Lower leg skin (tissue), 4 donors: ENCODE measurements around the gene TTN. TPM values are rescaled to one million over a fixed set of nuclear protein-coding genes. Genes with fewer than 3 reads are reported as not detected.

ENCODE experiments used
- DNase-seq, 2 donors: peaks; one replicate each; pipeline ENCODE4 v3.0.0-alpha.2; 2019; ENCODE audit warnings: low spot score in 2 of 2
- H3K4me3 ChIP-seq: fragments of 200-600 bp; sonication (generic); 2 replicates; pipeline ENCODE4 v1.5.1; 2017; ENCODE audit warnings: mild to moderate bottlenecking, low read depth; ENCODE audit not compliant: poor library complexity, severe bottlenecking
- CTCF ChIP-seq, 3 donors: fragments of 450-650 bp; IDR thresholded peaks; one replicate each; pipeline ENCODE4 v1.5.1; 2016; ENCODE audit warnings: antibody characterized with exemption in 3 of 3, mild to moderate bottlenecking in 3 of 3, moderate library complexity in 2 of 3
- POLR2A ChIP-seq, 2 donors: fragments of 450-650 bp; IDR thresholded peaks; one replicate each; pipeline ENCODE4 v1.6.1; 2016 to 2017; ENCODE audit warnings: antibody characterized with exemption in 2 of 2, mild to moderate bottlenecking in 1 of 2, moderate library complexity in 1 of 2
- WGBS, 2 donors: methylation state at CpG; one replicate each; pipeline ENCODE4 v1.1.5; 2018; 5-methylcytosine and 5-hydroxymethylcytosine counted together
- intact Hi-C: fragments of 100-400 bp; cut with DNase I; formaldehyde crosslinking; loops from one replicate; pipeline ENCODE4 v1.15.0; 2023; ENCODE audit warnings: low total_unique reads
- total RNA-seq, 4 donors: library from RNA; depleted of rRNA; stranded (reverse); fragments of >200 nt; gene quantifications; one replicate each; pipeline ENCODE4 v1.1.0, GENCODE V29; 2016

TTN gene
- total RNA-seq, 4 donors from 2014 or later: 0.25 to 2.4 (median 0.74) TPM

DNA sequence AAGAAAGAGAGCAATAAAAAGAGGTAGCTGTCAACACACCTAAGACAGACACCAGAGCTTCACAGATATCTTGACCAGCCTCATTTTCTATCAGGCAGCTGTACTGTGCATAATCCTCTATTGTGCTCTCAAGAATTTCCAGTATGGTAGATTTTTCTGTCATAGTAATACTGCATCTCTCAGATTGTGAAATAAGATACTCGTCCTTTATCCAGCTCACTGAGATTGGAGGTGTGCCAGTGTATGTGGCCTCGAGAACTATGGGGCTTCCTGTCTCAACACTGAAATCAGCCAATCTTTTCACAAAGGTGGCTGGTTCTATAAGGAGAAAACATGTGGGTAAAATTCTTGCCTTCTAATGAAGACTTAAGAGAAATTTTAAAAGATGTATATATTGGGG lies 88.9 kb downstream of the TTN start:
- TF ChIP-seq CTCF (IDR thresholded peaks at IDR 0.05) (no peak), POLR2A (IDR thresholded peaks at IDR 0.05) (no peak)
- DNase-seq: no peak
- 14 to 43% methylated on average over 2 of the region's 2 CpGs for WGBS, 2 donors
- intact Hi-C loops: no loop called here
- H3K4me3 ChIP-seq: no peak overlapping the region

DNA sequence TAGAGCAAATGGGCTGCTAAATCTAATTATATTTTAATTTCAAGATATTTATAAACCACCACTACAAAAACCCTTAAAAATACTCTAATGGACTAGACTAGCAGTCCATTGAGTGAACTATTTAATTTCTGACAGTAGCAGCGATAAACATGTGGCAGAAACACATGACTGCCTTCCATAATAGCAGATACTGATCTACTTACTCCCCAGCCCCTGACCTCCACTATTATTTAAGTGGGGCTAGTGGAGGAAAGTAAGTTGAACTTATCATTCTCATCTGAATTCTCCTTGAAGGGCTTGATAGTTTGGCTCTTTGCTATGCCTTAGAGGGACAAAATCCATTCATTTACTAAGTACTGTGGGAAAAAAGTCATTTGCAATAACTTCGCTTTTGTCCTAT lies 90.8 kb downstream of the TTN start:
- WGBS, 2 donors: 92 to 94% methylated on average over 2 of the region's 2 CpGs
- H3K4me3 ChIP-seq: no peak overlapping the region
- no peak for TF ChIP-seq POLR2A (IDR thresholded peaks at IDR 0.05)
- no peak for TF ChIP-seq CTCF (IDR thresholded peaks at IDR 0.05)
- no peak for DNase-seq
- intact Hi-C loops: no loop called here

DNA sequence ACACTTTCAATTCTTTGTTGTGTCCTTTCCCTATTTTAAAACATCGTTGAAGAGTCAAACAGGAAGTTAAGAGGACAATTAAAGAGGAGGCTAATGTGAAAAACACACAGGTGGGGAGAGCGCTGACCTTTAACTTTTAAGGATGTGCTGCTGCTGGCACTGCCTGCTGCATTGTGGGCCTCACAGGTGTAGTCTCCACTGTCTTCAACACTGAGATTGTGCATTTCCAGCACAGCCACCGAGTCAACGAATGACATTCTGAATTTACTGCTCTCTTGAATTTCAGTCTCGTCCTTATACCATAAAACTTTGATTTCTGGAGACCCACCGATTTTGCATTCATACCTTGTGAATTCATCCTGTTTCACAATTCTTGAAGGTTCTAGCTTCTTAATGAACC lies 91.9 kb downstream of the TTN start:
- WGBS, 2 donors: 88 to 90% methylated on average over 6 of the region's 6 CpGs
- TF ChIP-seq POLR2A (IDR thresholded peaks at IDR 0.05) (no peak), CTCF (IDR thresholded peaks at IDR 0.05) (no peak)
- intact Hi-C loops: no loop called here
- H3K4me3 ChIP-seq: no peak overlapping the region
- DNase-seq: no peak

DNA sequence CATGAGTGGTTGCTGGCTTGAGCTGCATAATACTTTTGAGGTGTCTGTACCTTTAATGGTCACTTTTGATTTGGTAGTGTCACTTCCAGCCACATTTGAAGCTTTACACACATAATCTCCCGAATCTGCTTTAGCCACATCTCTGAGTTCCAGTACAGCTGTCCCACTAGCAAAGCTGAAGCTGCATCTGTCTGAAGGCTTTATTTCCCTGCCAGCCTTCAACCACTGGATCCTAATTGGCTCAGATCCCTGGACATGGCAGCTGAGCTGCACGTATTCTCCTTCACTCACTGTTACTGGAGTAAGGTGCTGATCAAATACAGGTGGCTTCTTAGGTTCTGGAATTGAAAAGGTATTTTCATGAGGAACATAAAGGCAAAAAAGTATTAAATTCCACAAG lies 99.7 kb downstream of the TTN start:
- H3K4me3 ChIP-seq: no peak overlapping the region
- TF ChIP-seq POLR2A (IDR thresholded peaks at IDR 0.05) (no peak), CTCF (IDR thresholded peaks at IDR 0.05) (no peak)
- no peak for DNase-seq
- WGBS, 2 donors: 44% methylated on average over 2 of the region's 2 CpGs
- intact Hi-C loops: no loop called here

- no peak for DNase-seq
- no peak overlapping the region for H3K4me3 ChIP-seq
- 84 to 86% methylated on average over 5 of the region's 5 CpGs for WGBS, 2 donors
- intact Hi-C loops: no loop called here
- TF ChIP-seq CTCF (IDR thresholded peaks at IDR 0.05): no peak
- TF ChIP-seq POLR2A (IDR thresholded peaks at IDR 0.05): no peak
Measured at GRCh38 chr2:178704876-178705275, 102.3 kb downstream of the TTN start.

DNA sequence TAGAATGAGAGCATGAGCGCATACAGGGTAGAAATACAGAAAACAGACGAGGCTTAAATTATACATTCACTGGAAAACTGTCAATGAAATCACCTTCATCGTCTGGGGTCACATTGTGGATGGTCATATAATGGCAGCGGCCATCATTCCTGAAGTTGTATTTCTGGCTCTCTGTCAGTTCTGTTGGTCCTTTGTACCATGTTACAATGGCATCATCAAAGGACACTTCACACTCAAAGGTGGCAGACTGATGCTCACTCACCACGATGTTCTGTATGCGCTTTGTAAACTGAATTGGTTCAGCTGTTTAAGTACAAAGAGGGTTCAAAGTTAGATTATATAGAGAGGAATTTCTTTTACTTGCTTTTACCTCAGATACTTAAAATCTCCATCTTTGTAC lies 104.9 kb downstream of the TTN start:
- no peak overlapping the region for H3K4me3 ChIP-seq
- 88 to 89% methylated on average over 6 of the region's 6 CpGs for WGBS, 2 donors
- DNase-seq: no peak
- intact Hi-C loops: no loop called here
- no peak for TF ChIP-seq POLR2A (IDR thresholded peaks at IDR 0.05)
- TF ChIP-seq CTCF (IDR thresholded peaks at IDR 0.05): no peak
